Raji (cell line): Measurements from ENCODE around the gene OVAAL.

Experiments
- POLR2A ChIP-seq: IDR thresholded peaks from 2 replicates; pipeline ENCODE4 v1.6.1; 2011; ENCODE audit warnings: low read depth, low read length, control low read depth; ENCODE audit not compliant: insufficient read depth

The OVAAL gene

DNA sequence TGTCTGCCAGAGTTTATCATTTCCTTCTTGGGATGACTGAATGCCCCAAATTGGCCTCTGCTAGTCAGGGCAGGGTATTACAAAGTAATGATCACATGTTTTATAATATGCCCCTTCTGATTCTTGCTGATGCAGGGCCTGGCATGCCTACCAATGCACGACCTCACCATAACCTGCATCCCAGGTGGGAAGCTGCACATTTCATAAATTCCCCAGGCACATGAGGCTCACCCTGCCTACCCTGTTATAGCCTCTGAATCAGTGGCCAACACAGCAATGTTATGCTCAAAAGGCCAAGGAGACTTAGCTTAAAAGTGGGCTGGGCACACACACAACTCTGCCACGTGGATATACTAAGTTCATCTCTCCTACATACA, 45.1 kb downstream of the OVAAL start:
- no peak for TF ChIP-seq POLR2A

DNA sequence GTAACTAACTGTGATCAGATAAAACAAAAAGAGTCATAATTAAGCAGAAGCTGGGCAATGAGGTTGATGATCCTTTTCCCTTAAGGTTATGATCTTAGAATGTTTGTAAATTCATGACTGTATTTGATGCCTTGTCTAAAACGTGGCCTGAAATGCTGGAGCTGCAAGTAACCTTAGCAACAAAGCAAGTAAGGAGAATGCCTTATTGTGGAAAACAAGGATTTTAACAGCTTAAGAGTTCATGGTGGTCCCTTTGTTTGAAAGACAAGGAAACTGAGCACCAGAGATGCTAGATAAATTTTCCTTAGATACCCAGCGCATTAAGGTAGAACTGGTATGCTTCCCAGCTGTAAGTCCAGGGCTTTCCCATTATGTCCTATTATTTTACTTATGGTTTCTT, 47.4 kb downstream of the OVAAL start:
- TF ChIP-seq POLR2A, result no peak

DNA sequence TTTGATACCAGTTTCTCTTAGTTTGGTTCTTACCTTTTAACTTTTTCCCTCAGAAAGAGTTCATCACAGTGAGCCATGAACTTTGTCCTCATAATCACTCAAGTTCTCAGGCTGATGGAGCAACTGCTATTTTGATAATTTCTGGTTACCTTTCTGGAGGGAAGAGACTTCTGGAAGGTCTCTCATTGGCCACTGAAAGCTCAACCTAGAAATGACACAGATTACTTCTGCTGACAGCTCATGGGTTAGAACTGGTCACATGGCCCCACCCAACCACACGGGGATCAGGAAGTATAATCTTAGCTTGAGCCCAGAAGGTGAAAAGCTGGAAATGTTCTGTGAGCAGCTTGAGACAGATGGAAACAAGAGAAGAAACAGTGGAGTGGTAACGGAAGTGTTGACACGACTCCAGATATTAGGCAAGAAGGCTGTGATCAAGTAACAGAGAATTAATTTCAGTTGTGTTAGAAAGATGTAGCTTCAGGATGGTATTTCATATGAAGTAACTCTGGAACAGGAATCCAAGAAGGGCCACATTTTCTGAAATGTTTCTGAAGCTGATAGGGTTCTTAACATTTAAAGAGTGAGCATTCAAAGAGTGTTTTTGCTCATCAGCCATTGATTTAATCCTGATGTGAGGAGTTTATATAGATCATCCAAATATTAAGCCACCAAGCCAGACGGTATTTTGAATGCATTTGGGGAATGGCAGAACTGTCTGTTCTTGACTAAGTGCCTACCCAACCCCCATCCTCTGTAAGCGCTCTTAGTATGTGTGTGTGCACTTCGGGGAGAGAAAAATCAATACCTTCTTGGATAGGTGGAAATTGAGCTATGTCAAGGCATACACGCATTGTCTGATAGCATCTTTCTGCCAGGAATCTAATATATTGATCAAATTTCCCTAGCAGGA, 51.1 kb downstream of the OVAAL start:
- no peak for TF ChIP-seq POLR2A

DNA sequence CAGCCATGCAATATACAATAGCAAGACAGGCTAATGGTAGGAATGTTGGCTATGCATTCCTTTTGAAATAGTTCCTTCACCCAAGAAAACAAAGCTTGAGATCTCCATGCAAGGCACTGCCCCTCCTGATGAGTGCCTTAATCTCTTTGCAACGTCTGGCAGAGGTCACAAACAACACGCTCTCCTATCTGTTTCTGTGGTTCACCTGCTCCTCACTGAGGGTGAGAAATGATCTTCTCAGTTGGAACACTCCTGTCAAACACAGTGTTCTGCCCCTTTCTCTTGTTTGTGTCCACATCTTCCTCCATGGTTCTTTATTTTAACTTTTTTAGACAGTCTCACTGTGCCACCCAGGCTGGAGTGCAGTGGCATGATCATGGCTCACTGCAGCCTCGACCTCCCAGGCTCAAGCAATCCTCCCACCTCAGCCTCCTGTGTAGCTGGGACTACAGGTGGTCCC, 51.8 kb downstream of the OVAAL start:
- TF ChIP-seq POLR2A, result no peak

DNA sequence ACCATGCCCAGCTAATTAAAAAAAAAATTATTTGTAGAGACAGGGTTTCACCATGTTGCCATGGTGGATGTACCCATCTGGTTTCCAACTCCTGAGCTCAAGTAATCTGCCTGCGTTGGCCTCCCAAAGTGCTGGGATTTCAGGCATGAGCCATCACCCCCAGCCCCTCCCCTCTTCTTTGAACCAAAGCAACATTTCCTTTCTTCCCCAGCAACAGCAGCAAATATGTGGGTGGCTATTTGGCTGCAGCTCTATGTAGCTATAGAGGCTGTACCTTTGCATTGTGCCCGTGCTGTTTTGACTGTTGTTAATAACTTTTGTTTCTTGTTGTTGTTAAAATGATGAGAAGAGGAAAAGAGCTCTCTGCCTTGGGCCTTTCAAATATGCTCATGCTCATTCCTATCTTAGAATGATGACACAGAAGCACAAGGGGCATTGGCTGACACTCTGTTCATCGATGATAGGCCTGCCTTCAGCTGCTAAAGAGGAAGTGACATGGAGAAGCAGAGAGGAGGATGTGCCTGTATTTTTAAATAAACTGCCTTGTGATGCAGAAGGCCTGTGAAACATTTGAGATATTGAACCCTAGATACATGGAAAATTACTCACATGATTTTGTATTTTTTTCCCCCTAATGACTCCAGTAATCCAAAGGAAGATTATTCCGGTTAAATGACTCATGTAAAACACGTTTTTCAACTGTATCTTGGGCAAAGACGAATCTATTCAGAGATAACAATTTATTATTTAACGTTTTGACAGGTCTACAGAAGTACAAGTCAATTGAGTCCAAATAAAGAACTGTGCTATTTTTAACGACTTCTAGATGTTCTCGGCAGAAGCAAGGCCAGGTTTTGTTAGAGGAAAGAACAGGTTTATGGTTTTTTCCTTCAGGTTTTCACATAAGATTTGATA, 52.5 kb downstream of the OVAAL start:
- no peak for TF ChIP-seq POLR2A

DNA sequence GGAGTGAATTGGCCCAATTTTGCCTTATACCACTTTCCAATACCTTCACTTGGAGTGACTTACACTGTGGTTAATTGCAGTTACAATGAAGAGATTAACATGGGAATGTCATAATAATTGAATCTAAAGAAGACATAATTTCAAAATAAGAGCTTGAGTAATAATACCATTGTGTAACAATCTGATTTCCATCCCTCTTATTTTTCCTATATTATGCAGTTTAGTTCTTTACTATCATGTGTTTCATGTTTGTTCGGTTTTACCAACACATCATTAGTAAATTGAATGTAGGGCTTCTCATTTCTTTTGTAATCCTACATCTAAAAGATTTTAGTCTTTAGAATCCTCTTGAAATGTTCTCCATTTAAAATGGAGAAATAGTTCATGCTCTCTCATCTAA, 53.9 kb downstream of the OVAAL start:
- no peak for TF ChIP-seq POLR2A

DNA sequence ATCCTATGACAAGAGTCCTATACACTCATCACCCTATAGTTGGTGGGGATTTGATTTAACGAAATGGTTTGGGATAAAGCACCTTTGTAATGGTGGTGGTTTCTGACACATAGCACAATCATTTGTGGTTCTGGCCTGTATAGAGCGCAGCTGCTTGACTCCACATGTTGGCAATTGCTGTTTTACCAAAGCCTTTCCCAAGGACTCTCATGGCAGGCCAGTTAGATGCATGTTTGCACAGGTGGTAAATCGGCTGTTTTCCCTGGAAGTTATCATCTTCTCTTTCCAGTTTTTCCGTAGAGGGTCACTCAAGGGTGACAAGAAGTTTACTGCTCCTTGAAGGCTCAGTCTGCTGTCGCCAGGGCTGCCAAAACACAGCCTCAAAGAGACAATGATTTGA, 56.0 kb downstream of the OVAAL start:
- no peak for TF ChIP-seq POLR2A

DNA sequence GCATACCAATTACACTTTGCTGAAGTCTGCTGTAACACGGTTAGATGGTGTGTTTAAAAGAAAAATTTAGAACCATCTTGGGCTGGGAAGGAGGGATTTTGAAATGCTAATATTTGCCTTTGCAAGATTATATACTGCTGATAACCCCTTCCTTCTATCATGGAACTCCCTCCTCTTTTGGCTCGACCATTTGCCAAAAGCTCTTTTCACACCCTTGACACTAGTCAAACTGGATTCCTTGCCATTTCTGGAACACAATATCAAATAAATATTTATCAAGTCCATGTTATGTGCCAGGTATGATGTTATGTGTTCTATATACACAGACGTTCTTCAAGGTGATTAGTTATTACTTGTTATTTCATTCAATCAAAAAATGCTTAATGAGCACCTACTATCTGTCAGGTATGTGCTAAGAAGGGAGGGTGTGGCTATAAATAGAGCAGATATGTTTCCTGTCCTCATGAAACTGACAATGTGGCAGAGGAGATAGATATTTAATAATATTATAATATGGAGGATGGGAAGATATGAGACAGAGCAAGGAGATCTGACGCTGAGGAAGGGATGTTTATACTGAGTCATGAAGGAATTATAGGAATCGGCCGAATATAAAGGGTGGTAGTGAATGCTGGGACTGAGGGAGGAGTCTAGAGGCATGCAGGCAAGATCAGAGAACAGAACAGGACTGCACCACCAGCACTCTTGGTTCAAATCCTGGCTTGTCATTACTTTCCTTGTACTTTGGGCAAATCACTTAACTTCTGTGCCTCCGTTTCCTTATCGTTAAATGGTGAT, 56.9 kb downstream of the OVAAL start:
- no peak for TF ChIP-seq POLR2A
